Mesenchymal stem cell (in vitro differentiated cells and primary cell): Measurements from ENCODE around the gene USP9X.
"Not testable (repeated sequence)": the region's sequence is repeated elsewhere in the genome, so short reads cannot be mapped to it uniquely, and the experiment has no call there.

Source experiments
- DNase-seq: peaks from one replicate; pipeline ENCODE4 v3.0.0-alpha.2; 2013
- H2AFZ ChIP-seq: one replicate; pipeline ENCODE4 v1.6.1; 2013; ENCODE audit warnings: low read depth, mild to moderate bottlenecking, control low read depth, inconsistent platforms, low read length, moderate library complexity
- H2AK5ac ChIP-seq: 2 replicates; pipeline ENCODE4 v1.6.1; 2013; ENCODE audit warnings: low read length, moderate library complexity, mild to moderate bottlenecking, inconsistent platforms; ENCODE audit not compliant: severe bottlenecking
- H2BK120ac ChIP-seq: one replicate; pipeline ENCODE4 v1.6.1; 2013; ENCODE audit warnings: low read depth, mild to moderate bottlenecking, inconsistent platforms, low read length, moderate library complexity
- H2BK12ac ChIP-seq, 2 experiments: one replicate each; pipeline ENCODE4 v1.6.1; 2013; ENCODE audit warnings: inconsistent platforms in 2 of 2, low read length in 2 of 2, mild to moderate bottlenecking in 2 of 2, moderate library complexity in 2 of 2, control low read depth in 1 of 2
- H2BK15ac ChIP-seq: one replicate; pipeline ENCODE4 v1.6.1; 2013; ENCODE audit warnings: mild to moderate bottlenecking, low read depth, inconsistent platforms; ENCODE audit not compliant: poor library complexity, severe bottlenecking
- H2BK5ac ChIP-seq: 2 replicates; pipeline ENCODE4 v1.6.1; 2013; ENCODE audit warnings: low read depth, mild to moderate bottlenecking, low read length, control low read depth, inconsistent platforms; ENCODE audit not compliant: poor library complexity, severe bottlenecking
- H3K14ac ChIP-seq, 2 experiments: one replicate each; pipeline ENCODE4 v1.6.1; 2013; ENCODE audit warnings: inconsistent platforms in 2 of 2, low read length in 2 of 2, control low read depth in 1 of 2, mild to moderate bottlenecking in 1 of 2, moderate library complexity in 1 of 2
- H3K18ac ChIP-seq, 2 experiments: one replicate each; pipeline ENCODE4 v1.6.1; 2013; ENCODE audit warnings: inconsistent platforms in 2 of 2, low read length in 2 of 2, control low read depth in 1 of 2, low read depth in 1 of 2, mild to moderate bottlenecking in 1 of 2
- H3K23ac ChIP-seq, 2 experiments: one replicate each; pipeline ENCODE4 v1.6.1; 2013; ENCODE audit warnings: inconsistent platforms in 2 of 2, low read length in 2 of 2, mild to moderate bottlenecking in 2 of 2, moderate library complexity in 2 of 2, control low read depth in 1 of 2
- H3K27ac ChIP-seq: 2 replicates; pipeline ENCODE4 v1.5.1; 2013; ENCODE audit warnings: mild to moderate bottlenecking, moderate library complexity, low read length, control low read depth, inconsistent platforms; ENCODE audit not compliant: poor library complexity, severe bottlenecking
- H3K27me3 ChIP-seq, 2 experiments: 2 replicates each; pipeline versions ENCODE4 v1.6.1 to v1.7.0; 2013; ENCODE audit warnings: low read length in 2 of 2, mild to moderate bottlenecking in 2 of 2, moderate library complexity in 2 of 2, control low read depth in 1 of 2, inconsistent platforms in 1 of 2; ENCODE audit not compliant: control insufficient read depth in 1 of 2, insufficient read depth in 1 of 2
- H3K36me3 ChIP-seq, 2 experiments: 2 replicates each; pipeline versions ENCODE4 v1.6.1 to v1.7.0; 2013; ENCODE audit warnings: low read length in 2 of 2, control low read depth in 1 of 2, inconsistent platforms in 1 of 2, low read depth in 1 of 2, mild to moderate bottlenecking in 1 of 2; ENCODE audit not compliant: insufficient read depth in 2 of 2, control insufficient read depth in 1 of 2
- H3K4ac ChIP-seq, 2 experiments: one replicate each; pipeline ENCODE4 v1.6.1; 2013; ENCODE audit warnings: inconsistent platforms in 2 of 2, low read length in 2 of 2, mild to moderate bottlenecking in 2 of 2, moderate library complexity in 2 of 2, control low read depth in 1 of 2, low read depth in 1 of 2
- H3K4me1 ChIP-seq: 2 replicates; pipeline ENCODE4 v1.6.1; 2013; ENCODE audit warnings: low read depth, low read length, control low read depth; ENCODE audit not compliant: control insufficient read depth, insufficient read depth
- H3K4me2 ChIP-seq: 2 replicates; pipeline ENCODE4 v1.6.1; 2013; ENCODE audit warnings: low read length, mild to moderate bottlenecking, inconsistent platforms; ENCODE audit not compliant: poor library complexity, severe bottlenecking
- H3K4me3 ChIP-seq, 2 experiments: 2 replicates each; pipeline versions ENCODE4 v1.5.1 to v1.7.0; 2013; ENCODE audit warnings: low read length in 2 of 2, mild to moderate bottlenecking in 2 of 2, control low read depth in 1 of 2, low read depth in 1 of 2; ENCODE audit not compliant: insufficient read depth in 1 of 2
- H3K79me1 ChIP-seq: replicated peaks from 2 replicates; pipeline ENCODE4 v1.6.1; 2013; ENCODE audit warnings: mild to moderate bottlenecking, control low read depth, low read length, inconsistent platforms; ENCODE audit not compliant: poor library complexity, severe bottlenecking
- H3K9ac ChIP-seq: 2 replicates; pipeline ENCODE4 v1.7.0; 2013; ENCODE audit warnings: mild to moderate bottlenecking, low read length, moderate library complexity
- H3K9me3 ChIP-seq: 2 replicates; pipeline ENCODE4 v1.7.0; 2013; ENCODE audit warnings: mild to moderate bottlenecking, low read length; ENCODE audit not compliant: control insufficient read depth
- H4K8ac ChIP-seq: one replicate; pipeline ENCODE4 v1.6.1; 2013; ENCODE audit warnings: inconsistent platforms, mild to moderate bottlenecking, low read length, moderate library complexity
- H4K91ac ChIP-seq: one replicate; pipeline ENCODE4 v1.6.1; 2013; ENCODE audit warnings: mild to moderate bottlenecking, low read length, inconsistent platforms
- WGBS: methylation state at CpG from one replicate; pipeline ENCODE4 v1.1.7; 2013; ENCODE audit warnings: mixed read lengths; 5-methylcytosine and 5-hydroxymethylcytosine counted together

Gene USP9X

GRCh38 chrX:41115104-41115425 lies 29.8 kb downstream of the USP9X start:
- H3K27ac ChIP-seq, H4K8ac ChIP-seq, H2AFZ ChIP-seq, H2AK5ac ChIP-seq, H3K23ac ChIP-seq, H3K27me3 ChIP-seq, H3K4me2 ChIP-seq, H3K9me3 ChIP-seq, H4K91ac ChIP-seq, H3K4me3 ChIP-seq, H2BK5ac ChIP-seq, H3K79me1 ChIP-seq, H2BK15ac ChIP-seq, H3K4me1 ChIP-seq, H3K4ac ChIP-seq, H3K14ac ChIP-seq, H2BK12ac ChIP-seq, H2BK120ac ChIP-seq, H3K18ac ChIP-seq, H3K36me3 ChIP-seq: not testable (repeated sequence)
- H3K9ac ChIP-seq: peak overlapping the region; percentile 2
- peak; percentile 35 for DNase-seq
- WGBS: 14% methylated on average over 2 of the region's 4 CpGs

GRCh38 chrX:41116948-41117347 lies 31.7 kb downstream of the USP9X start:
- H2BK12ac ChIP-seq: no peak overlapping the region
- no peaks in the 10 kb centered on the region for H3K36me3 ChIP-seq
- H2AFZ ChIP-seq: no peak overlapping the region
- H2BK120ac ChIP-seq: no peak overlapping the region
- no peak overlapping the region for H3K27ac ChIP-seq
- H2AK5ac ChIP-seq: no peak overlapping the region
- H4K8ac ChIP-seq: no peak overlapping the region
- H3K4ac ChIP-seq: no peak overlapping the region
- DNase-seq: no peak
- no peak overlapping the region for H2BK15ac ChIP-seq
- no peak overlapping the region for H3K4me2 ChIP-seq
- no peak overlapping the region for H4K91ac ChIP-seq
- no peak overlapping the region for H2BK5ac ChIP-seq
- peaks cover 0 to 3% of the 10 kb centered on the region in 2 experiments for H3K27me3 ChIP-seq
- H3K4me3 ChIP-seq: peak overlapping the region in 1 of 2 experiments; percentile 48
- peak overlapping the region; percentile 32 for H3K9ac ChIP-seq
- H3K23ac ChIP-seq: no peak overlapping the region
- no peaks in the 10 kb centered on the region for H3K4me1 ChIP-seq
- WGBS: 96% methylated on average over 3 of the region's 4 CpGs
- H3K79me1 ChIP-seq: no peaks in the 10 kb centered on the region
- no peak overlapping the region for H3K18ac ChIP-seq
- no peaks in the 10 kb centered on the region for H3K9me3 ChIP-seq
- no peak overlapping the region for H3K14ac ChIP-seq

- no peak for DNase-seq
- H4K91ac ChIP-seq: no peak overlapping the region
- no peak overlapping the region for H3K18ac ChIP-seq
- H2BK5ac ChIP-seq: no peak overlapping the region
- no peak overlapping the region for H3K14ac ChIP-seq
- no peak overlapping the region for H2BK15ac ChIP-seq
- no peak overlapping the region for H3K4me2 ChIP-seq
- H4K8ac ChIP-seq: no peak overlapping the region
- H3K36me3 ChIP-seq: no peaks in the 10 kb centered on the region
- H2BK120ac ChIP-seq: no peak overlapping the region
- no peaks in the 10 kb centered on the region for H3K4me1 ChIP-seq
- H3K4ac ChIP-seq: no peak overlapping the region
- no peak overlapping the region for H2AFZ ChIP-seq
- H3K4me3 ChIP-seq: no peak overlapping the region
- no peak overlapping the region for H2BK12ac ChIP-seq
- H3K9ac ChIP-seq: no peak overlapping the region
- 100% methylated on average over 2 of the region's 5 CpGs for whole genome bisulfite sequencing
- no peak overlapping the region for H3K23ac ChIP-seq
- H3K9me3 ChIP-seq: no peaks in the 10 kb centered on the region
- no peaks in the 10 kb centered on the region for H3K79me1 ChIP-seq
- H2AK5ac ChIP-seq: no peak overlapping the region
- peaks cover 0 to 9% of the 10 kb centered on the region in 2 experiments for H3K27me3 ChIP-seq
- no peak overlapping the region for H3K27ac ChIP-seq
Observed at GRCh38 chrX:41118156-41118555, 32.9 kb downstream of the USP9X start.

GRCh38 chrX:41119803-41120202 lies 34.6 kb downstream of the USP9X start:
- Histone ChIP-seq H2BK5ac (no peak overlapping the region), H3K4ac (no peak overlapping the region), H2BK15ac (no peak overlapping the region), H2BK120ac (no peak overlapping the region), H3K14ac (no peak overlapping the region), H3K9ac (no peak overlapping the region), H3K4me2 (no peak overlapping the region), H4K8ac (no peak overlapping the region), H3K9me3 (no peaks in the 10 kb centered on the region), H3K27ac (no peak overlapping the region), H3K36me3 (peaks cover 0 to 9% of the 10 kb centered on the region in 2 experiments), H3K4me3 (no peak overlapping the region), H2BK12ac (no peak overlapping the region), H2AFZ (no peak overlapping the region), H4K91ac (no peak overlapping the region), H3K27me3 (peaks cover 0 to 9% of the 10 kb centered on the region in 2 experiments), H3K4me1 (no peaks in the 10 kb centered on the region), H3K79me1 (no peaks in the 10 kb centered on the region), H3K23ac (no peak overlapping the region), H2AK5ac (no peak overlapping the region), H3K18ac (no peak overlapping the region)
- DNase-seq: no peak
- 100% methylated on average over 1 of the region's 6 CpGs for WGBS
